ENCODE results near the gene SWI5. TPM values are rescaled to one million over a fixed set of nuclear protein-coding genes. Genes with fewer than 3 reads are reported as not detected.

SWI5 gene
- total and polyA plus RNA-seq, 2 donors (not counting 1 experiment from before 2014, with no cell fraction given): 35.7 to 46.7 TPM

GRCh38 chr9:128325629-128326028 is 49.6 kb downstream of the SWI5 start:
- Histone ChIP-seq H3K4me1 (ENCODE audit: control insufficient read depth, extremely low read depth, insufficient read depth, low read length) (peaks cover 11% of the 10 kb centered on the region), H3K27me3 (ENCODE audit: control insufficient read depth, insufficient read depth, low read length) (no peaks in the 10 kb centered on the region), H3K4me3 (replicated peaks in 1 of 4; ENCODE audit: control extremely low read depth in 1 of 4, insufficient read depth in 1 of 4, low read depth in 3 of 4, low read length in 4 of 4) (no peak overlapping the region), H2AFZ (ENCODE audit: low read length) (no peak overlapping the region), H3K36me3 (ENCODE audit: control insufficient read depth, insufficient read depth, low read length) (peaks cover 11% of the 10 kb centered on the region), H4K20me1 (ENCODE audit: control insufficient read depth, extremely low read depth, insufficient read depth, low read length) (no peaks in the 10 kb centered on the region), H3K9me3 (ENCODE audit: control insufficient read depth, insufficient read depth, low read depth, low read length) (no peaks in the 10 kb centered on the region), H3K4me2 (ENCODE audit: extremely low read depth, insufficient read depth, low read length) (no peak overlapping the region), H3K79me2 (ENCODE audit: control insufficient read depth, insufficient read depth, low read length) (peaks cover 29% of the 10 kb centered on the region), H3K27ac (ENCODE audit: insufficient read depth, low read length) (no peak overlapping the region), H3K9ac (ENCODE audit: insufficient read depth, low read length) (no peak overlapping the region)
- TF ChIP-seq CTCF (conservative IDR thresholded peaks at IDR 0.05 in 1 of 2, IDR thresholded peaks at IDR 0.05 in 1 of 2; ENCODE audit: low read depth in 1 of 2, low read length in 2 of 2) (no peak), EZH2 (IDR thresholded peaks at IDR 0.05; ENCODE audit: low read length, missing control alignments) (no peak)
- no peak for DNase-seq (ENCODE audit: low read depth in 2 of 2)

- Histone ChIP-seq H3K4me2 (ENCODE audit: extremely low read depth, insufficient read depth, low read length) (no peak overlapping the region), H3K79me2 (ENCODE audit: control insufficient read depth, insufficient read depth, low read length) (no peaks in the 10 kb centered on the region), H2AFZ (ENCODE audit: low read length) (no peak overlapping the region), H3K9me3 (ENCODE audit: control insufficient read depth, insufficient read depth, low read depth, low read length) (no peaks in the 10 kb centered on the region), H3K27ac (ENCODE audit: insufficient read depth, low read length) (no peak overlapping the region), H3K9ac (ENCODE audit: insufficient read depth, low read length) (no peak overlapping the region), H3K4me1 (ENCODE audit: control insufficient read depth, extremely low read depth, insufficient read depth, low read length) (peaks cover 2% of the 10 kb centered on the region), H4K20me1 (ENCODE audit: control insufficient read depth, extremely low read depth, insufficient read depth, low read length) (no peaks in the 10 kb centered on the region), H3K4me3 (replicated peaks in 1 of 4; ENCODE audit: control extremely low read depth in 1 of 4, insufficient read depth in 1 of 4, low read depth in 3 of 4, low read length in 4 of 4) (no peak overlapping the region), H3K36me3 (ENCODE audit: control insufficient read depth, insufficient read depth, low read length) (peaks cover 1% of the 10 kb centered on the region), H3K27me3 (ENCODE audit: control insufficient read depth, insufficient read depth, low read length) (no peaks in the 10 kb centered on the region)
- TF ChIP-seq CTCF (conservative IDR thresholded peaks at IDR 0.05 in 1 of 2, IDR thresholded peaks at IDR 0.05 in 1 of 2; ENCODE audit: low read depth in 1 of 2, low read length in 2 of 2) (no peak), EZH2 (IDR thresholded peaks at IDR 0.05; ENCODE audit: low read length, missing control alignments) (no peak)
- no peak for DNase-seq (ENCODE audit: low read depth in 2 of 2)
Observed at GRCh38 chr9:128333451-128333869, 57.4 kb downstream of the SWI5 start.

- H3K9me3 ChIP-seq (ENCODE audit: control insufficient read depth, insufficient read depth, low read depth, low read length): no peaks in the 10 kb centered on the region
- no peak overlapping the region for H3K4me2 ChIP-seq (ENCODE audit: extremely low read depth, insufficient read depth, low read length)
- H3K36me3 ChIP-seq (ENCODE audit: control insufficient read depth, insufficient read depth, low read length): peaks cover 1% of the 10 kb centered on the region
- H3K4me3 ChIP-seq (replicated peaks in 1 of 4; ENCODE audit: control extremely low read depth in 1 of 4, insufficient read depth in 1 of 4, low read depth in 3 of 4, low read length in 4 of 4): no peak overlapping the region
- DNase-seq (ENCODE audit: low read depth in 2 of 2): no peak
- no peak overlapping the region for H2AFZ ChIP-seq (ENCODE audit: low read length)
- H3K4me1 ChIP-seq (ENCODE audit: control insufficient read depth, extremely low read depth, insufficient read depth, low read length): no peaks in the 10 kb centered on the region
- TF ChIP-seq CTCF (conservative IDR thresholded peaks at IDR 0.05 in 1 of 2, IDR thresholded peaks at IDR 0.05 in 1 of 2; ENCODE audit: low read depth in 1 of 2, low read length in 2 of 2) (no peak), EZH2 (IDR thresholded peaks at IDR 0.05; ENCODE audit: low read length, missing control alignments) (no peak)
- H3K79me2 ChIP-seq (ENCODE audit: control insufficient read depth, insufficient read depth, low read length): no peaks in the 10 kb centered on the region
- no peaks in the 10 kb centered on the region for H4K20me1 ChIP-seq (ENCODE audit: control insufficient read depth, extremely low read depth, insufficient read depth, low read length)
- no peak overlapping the region for H3K9ac ChIP-seq (ENCODE audit: insufficient read depth, low read length)
- no peaks in the 10 kb centered on the region for H3K27me3 ChIP-seq (ENCODE audit: control insufficient read depth, insufficient read depth, low read length)
- no peak overlapping the region for H3K27ac ChIP-seq (ENCODE audit: insufficient read depth, low read length)
Observed at GRCh38 chr9:128335161-128335560, 59.1 kb downstream of the SWI5 start.
